Stimulated activated CD8-positive, alpha-beta memory T cell treated with anti-CD3 and anti-CD28 coated beads, Interleukin-12 subunit alpha, Interleukin-12 subunit beta, amount 100 ng/mL, for 4 hours (primary cell): Measurements from ENCODE around the gene NOS1AP.
"Not testable (repeated sequence)": the region's sequence is repeated elsewhere in the genome, so short reads cannot be mapped to it uniquely, and the experiment has no call there.

Source experiments
- DNase-seq: peaks from one replicate; pipeline ENCODE4 v3.0.0-alpha.2; 2020; ENCODE audit warnings: low read depth

Gene NOS1AP

GRCh38 chr1:162069334-162070093, at the start of gene NOS1AP:
Gene NOS1AP (plus strand): TSS chr1:162069691. CDS start chr1:162070178, 487 bp downstream.
- DNase-seq = peak; percentile 69

GRCh38 chr1:162020150-162020549, 49.3 kb upstream of the NOS1AP start:
- no peak for DNase-seq

GRCh38 chr1:162021124-162021523, 48.4 kb upstream of the NOS1AP start:
- DNase-seq = no peak

- DNase-seq = no peak
Measured at GRCh38 chr1:162022626-162023025, 46.9 kb upstream of the NOS1AP start.

- no peak for DNase-seq
Measured at GRCh38 chr1:162023181-162023546, 46.3 kb upstream of the NOS1AP start.

- peak; percentile 14 for DNase-seq
Measured at GRCh38 chr1:162023547-162024501, 45.7 kb upstream of the NOS1AP start, which contains the start of gene OLFML2B. Gene OLFML2B (minus strand): TSS chr1:162023869. CDS start chr1:162023430, 439 bp downstream.

- DNase-seq = no peak
Measured at GRCh38 chr1:162025541-162025940, 44.0 kb upstream of the NOS1AP start.

GRCh38 chr1:162026881-162027280, 42.6 kb upstream of the NOS1AP start:
- no peak for DNase-seq

GRCh38 chr1:162028726-162029125, 40.8 kb upstream of the NOS1AP start:
- no peak for DNase-seq

- no peak for DNase-seq
Measured at GRCh38 chr1:162029157-162029556, 40.3 kb upstream of the NOS1AP start.

GRCh38 chr1:162030759-162031280, 38.7 kb upstream of the NOS1AP start:
- no peak for DNase-seq

GRCh38 chr1:162033428-162033827, 36.1 kb upstream of the NOS1AP start:
- no peak for DNase-seq

GRCh38 chr1:162035241-162035640, 34.2 kb upstream of the NOS1AP start:
- no peak for DNase-seq

- no peak for DNase-seq
Measured at GRCh38 chr1:162036163-162036562, 33.3 kb upstream of the NOS1AP start.

- no peak for DNase-seq
Measured at GRCh38 chr1:162038624-162039023, 30.9 kb upstream of the NOS1AP start.

GRCh38 chr1:162040001-162040400, 29.5 kb upstream of the NOS1AP start:
- DNase-seq = no peak

- DNase-seq = no peak
Measured at GRCh38 chr1:162040657-162041056, 28.8 kb upstream of the NOS1AP start.

GRCh38 chr1:162042361-162042760, 27.1 kb upstream of the NOS1AP start:
- DNase-seq = no peak

- DNase-seq = no peak
Measured at GRCh38 chr1:162046921-162047320, 22.6 kb upstream of the NOS1AP start.

- not testable (repeated sequence) for DNase-seq
Measured at GRCh38 chr1:162053949-162054348, 15.5 kb upstream of the NOS1AP start.

GRCh38 chr1:162055062-162055461, 14.4 kb upstream of the NOS1AP start:
- no peak for DNase-seq

- DNase-seq = no peak
Measured at GRCh38 chr1:162056043-162056442, 13.4 kb upstream of the NOS1AP start.

- no peak for DNase-seq
Measured at GRCh38 chr1:162056579-162056978, 12.9 kb upstream of the NOS1AP start.
